NB4 (cell line): ENCODE measurements around the gene CACTIN.

Experiments
- MYC ChIP-seq: IDR thresholded peaks from 2 replicates; pipeline ENCODE4 v1.6.1; 2011; ENCODE audit warnings: low read depth, low read length
- POLR2A ChIP-seq: IDR thresholded peaks from 2 replicates; pipeline ENCODE4 v1.6.1; 2011; ENCODE audit warnings: mild to moderate bottlenecking; ENCODE audit not compliant: insufficient read length; ENCODE audit errors: extremely low read depth
- TF ChIP-seq, protein P1 (sequence below): IDR thresholded peaks from one replicate; pipeline ENCODE4 v1.5.1; 2012; ENCODE audit warnings: low read depth, low read length
- TF ChIP-seq, protein P2 (sequence below): IDR thresholded peaks from 2 replicates; pipeline ENCODE4 v1.6.1; 2011; ENCODE audit warnings: low read depth, low read length

DNA sequence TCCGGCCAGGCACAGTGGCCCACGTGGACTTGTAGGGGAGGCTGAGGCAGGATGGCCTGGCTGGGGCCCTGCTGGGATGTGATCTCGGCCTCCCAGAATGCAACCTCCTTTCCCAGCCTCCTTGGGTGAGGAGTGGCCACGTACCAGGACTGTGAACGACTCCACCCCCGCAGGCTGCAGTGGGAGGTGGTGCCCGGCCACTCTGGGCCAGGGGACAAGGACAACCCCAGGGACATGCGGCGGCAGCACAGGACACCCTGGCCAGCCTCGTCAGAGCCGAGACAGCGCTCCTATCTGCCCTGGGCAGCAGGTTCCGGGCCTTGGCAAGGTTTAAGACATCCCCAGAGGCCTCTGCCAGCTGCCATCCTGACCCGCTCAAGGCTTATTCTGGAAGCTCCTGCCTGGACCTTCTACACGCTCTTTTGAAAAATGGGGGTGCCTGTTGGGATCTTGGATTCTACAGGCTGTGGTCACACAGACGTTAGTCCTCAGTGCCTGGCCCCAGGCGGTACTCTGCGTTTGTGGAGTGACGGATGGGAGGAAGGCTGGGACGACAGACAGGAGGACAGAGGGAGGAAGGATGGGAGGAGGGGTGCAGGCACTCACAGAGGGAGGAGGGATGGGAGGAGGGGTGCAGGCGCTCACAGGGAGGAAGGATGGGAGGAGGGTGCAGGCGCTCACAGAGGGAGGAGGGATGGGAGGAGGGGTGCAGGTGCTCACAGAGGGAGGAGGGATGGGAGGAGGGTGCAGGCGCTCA lies 19.9 kb upstream of the CACTIN start:
- TF ChIP-seq, protein P1, sequence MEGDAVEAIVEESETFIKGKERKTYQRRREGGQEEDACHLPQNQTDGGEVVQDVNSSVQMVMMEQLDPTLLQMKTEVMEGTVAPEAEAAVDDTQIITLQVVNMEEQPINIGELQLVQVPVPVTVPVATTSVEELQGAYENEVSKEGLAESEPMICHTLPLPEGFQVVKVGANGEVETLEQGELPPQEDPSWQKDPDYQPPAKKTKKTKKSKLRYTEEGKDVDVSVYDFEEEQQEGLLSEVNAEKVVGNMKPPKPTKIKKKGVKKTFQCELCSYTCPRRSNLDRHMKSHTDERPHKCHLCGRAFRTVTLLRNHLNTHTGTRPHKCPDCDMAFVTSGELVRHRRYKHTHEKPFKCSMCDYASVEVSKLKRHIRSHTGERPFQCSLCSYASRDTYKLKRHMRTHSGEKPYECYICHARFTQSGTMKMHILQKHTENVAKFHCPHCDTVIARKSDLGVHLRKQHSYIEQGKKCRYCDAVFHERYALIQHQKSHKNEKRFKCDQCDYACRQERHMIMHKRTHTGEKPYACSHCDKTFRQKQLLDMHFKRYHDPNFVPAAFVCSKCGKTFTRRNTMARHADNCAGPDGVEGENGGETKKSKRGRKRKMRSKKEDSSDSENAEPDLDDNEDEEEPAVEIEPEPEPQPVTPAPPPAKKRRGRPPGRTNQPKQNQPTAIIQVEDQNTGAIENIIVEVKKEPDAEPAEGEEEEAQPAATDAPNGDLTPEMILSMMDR: no peak
- TF ChIP-seq POLR2A (no peak), MYC (no peak)
- TF ChIP-seq, protein P2, sequence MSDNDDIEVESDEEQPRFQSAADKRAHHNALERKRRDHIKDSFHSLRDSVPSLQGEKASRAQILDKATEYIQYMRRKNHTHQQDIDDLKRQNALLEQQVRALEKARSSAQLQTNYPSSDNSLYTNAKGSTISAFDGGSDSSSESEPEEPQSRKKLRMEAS: no peak
